Activated naive CD4-positive, alpha-beta T cell treated with anti-CD3 and anti-CD28 coated beads, Interleukin-2, amount 10 ng/mL, durations not matched to agents 7 days and 5 days (primary cell): Measurements from ENCODE around the gene ONECUT3.

Source experiments
- CTCF ChIA-PET: fragments of 350-600 bp; sonication (Branson Sonifier 250); formaldehyde crosslinking; loops from one replicate; lab custom pipeline; 2021; ENCODE audit warnings: antibody characterized with exemption; lab: Charles Lee
- DNase-seq: peaks from one replicate; pipeline ENCODE4 v3.0.0-alpha.2; 2020
- H3K27ac Mint-ChIP-seq: one replicate; pipeline ENCODE4 v1.8.0; 2021; ENCODE audit warnings: mild to moderate bottlenecking, moderate library complexity, mixed read lengths
- H3K27me3 Mint-ChIP-seq: one replicate; pipeline ENCODE4 v1.8.0; 2021; ENCODE audit warnings: mild to moderate bottlenecking, mixed read lengths
- H3K36me3 Mint-ChIP-seq: one replicate; pipeline ENCODE4 v1.8.0; 2021; ENCODE audit warnings: mixed read lengths
- H3K4me1 Mint-ChIP-seq: one replicate; pipeline ENCODE4 v1.8.0; 2021; ENCODE audit warnings: mixed read lengths
- H3K4me3 Mint-ChIP-seq: one replicate; pipeline ENCODE4 v1.8.0; 2021; ENCODE audit warnings: mild to moderate bottlenecking, moderate library complexity, mixed read lengths
- H3K9me3 Mint-ChIP-seq: one replicate; pipeline ENCODE4 v1.8.0; 2021; ENCODE audit warnings: mixed read lengths

Gene ONECUT3

DNA sequence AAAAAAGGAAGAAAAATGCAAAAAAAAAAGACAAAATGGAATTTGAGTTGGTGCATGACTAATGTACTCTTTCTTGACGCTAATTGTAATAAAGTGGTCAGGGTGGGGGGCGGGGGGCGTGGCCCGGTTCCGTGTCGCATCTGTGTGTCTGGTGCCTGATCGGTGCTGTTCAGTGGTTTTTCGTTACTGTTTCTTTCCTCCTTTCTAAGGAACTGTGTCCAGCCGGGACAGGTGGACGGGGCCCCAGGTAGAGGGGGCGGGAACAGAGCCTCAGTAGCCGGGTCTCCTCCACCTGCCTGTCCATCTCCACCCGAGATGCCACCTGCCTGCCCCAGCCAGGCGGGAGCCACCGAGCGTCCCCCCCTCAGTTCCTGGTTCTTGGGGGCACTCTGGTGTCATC lies 26.3 kb downstream of the ONECUT3 start:
- no peaks in the 10 kb centered on the region for H3K36me3 Mint-ChIP-seq
- H3K4me3 Mint-ChIP-seq, result no peak overlapping the region
- no peak overlapping the region for H3K27ac Mint-ChIP-seq
- CTCF ChIA-PET, result interaction anchor here (1.5 kb wide), 1 partner anchor 12 kb away, joined by 4 read pairs; no protein-coding TSS in a partner anchor
- H3K4me1 Mint-ChIP-seq, result no peaks in the 10 kb centered on the region
- H3K27me3 Mint-ChIP-seq, result peaks cover 97% of the 10 kb centered on the region
- DNase-seq, result no peak
- peaks cover 10% of the 10 kb centered on the region for H3K9me3 Mint-ChIP-seq

GRCh38 chr19:1780272-1780958 lies 27.1 kb downstream of the ONECUT3 start:
- CTCF ChIA-PET, result interaction anchor here (1.0 to 1.8 kb wide), 7 partner anchors 9 to 110 kb away, joined by 3 to 7 read pairs (median 6); no protein-coding TSS in a partner anchor
- Mint-ChIP-seq H3K27me3 (peaks cover 95% of the 10 kb centered on the region), H3K27ac (no peak overlapping the region), H3K4me3 (no peak overlapping the region), H3K36me3 (no peaks in the 10 kb centered on the region), H3K4me1 (no peaks in the 10 kb centered on the region), H3K9me3 (peaks cover 10% of the 10 kb centered on the region)
- DNase-seq, result no peak

DNA sequence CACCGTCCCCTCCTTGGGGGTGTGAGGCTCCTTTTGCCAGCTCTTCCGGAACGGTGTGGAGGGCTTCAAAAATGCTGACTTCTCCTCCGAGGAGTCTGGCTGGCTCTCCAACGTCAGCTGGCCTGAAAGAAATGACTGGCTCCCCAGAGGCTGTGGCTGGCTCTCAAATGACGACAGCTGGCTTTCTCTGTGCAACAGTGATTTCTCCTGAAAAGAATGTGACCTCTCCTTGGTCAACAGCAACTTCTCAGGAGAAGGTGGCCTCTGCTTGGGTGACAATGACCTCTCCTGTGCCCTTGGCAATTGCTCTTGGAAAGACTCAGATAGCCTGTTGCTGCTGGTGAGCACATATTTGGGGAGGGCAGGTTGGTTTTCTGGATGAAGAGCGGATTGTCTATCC lies 29.2 kb downstream of the ONECUT3 start:
- Mint-ChIP-seq H3K27me3 (peaks cover 93% of the 10 kb centered on the region), H3K9me3 (peaks cover 7% of the 10 kb centered on the region), H3K4me3 (no peak overlapping the region), H3K4me1 (no peaks in the 10 kb centered on the region), H3K27ac (no peak overlapping the region), H3K36me3 (no peaks in the 10 kb centered on the region)
- CTCF ChIA-PET, result interaction anchor here (1.0 to 1.8 kb wide), 4 partner anchors 11 to 43 kb away, joined by 3 to 7 read pairs (median 5); no protein-coding TSS in a partner anchor
- no peak for DNase-seq

DNA sequence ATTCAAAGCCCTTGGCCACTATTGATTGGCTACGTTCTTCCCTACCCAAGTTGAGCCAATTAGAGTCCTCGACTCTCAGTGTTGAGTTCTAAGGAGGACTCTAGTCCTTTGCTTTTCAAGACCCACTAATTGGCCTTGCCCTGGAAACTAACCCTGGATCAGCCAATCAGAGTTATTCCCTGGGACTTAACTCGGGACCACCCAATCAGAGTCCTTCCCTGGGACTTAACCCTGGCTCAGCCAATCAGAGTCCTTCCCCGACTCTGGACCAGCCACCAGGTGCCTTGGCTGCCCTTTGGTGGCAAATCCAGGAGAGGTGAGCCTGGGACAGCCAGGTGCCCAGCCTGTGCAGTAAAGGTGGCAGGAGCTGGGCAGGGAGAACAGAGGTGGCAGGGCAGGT lies 30.0 kb downstream of the ONECUT3 start:
- Mint-ChIP-seq H3K9me3 (peaks cover 7% of the 10 kb centered on the region), H3K27me3 (peaks cover 92% of the 10 kb centered on the region)
- DNase-seq, result no peak

GRCh38 chr19:1783874-1784273 lies 30.6 kb downstream of the ONECUT3 start:
- Mint-ChIP-seq H3K4me3 (no peak overlapping the region), H3K4me1 (no peaks in the 10 kb centered on the region), H3K27me3 (peaks cover 91% of the 10 kb centered on the region), H3K9me3 (peaks cover 7% of the 10 kb centered on the region), H3K27ac (no peak overlapping the region), H3K36me3 (no peaks in the 10 kb centered on the region)
- DNase-seq, result no peak
- CTCF ChIA-PET, result interaction anchor here (1.2 to 1.6 kb wide), 3 partner anchors 14 to 42 kb away, joined by 3 read pairs; no protein-coding TSS in a partner anchor

More for the DNA sequence above, 30.0 kb downstream of the ONECUT3 start:
- Mint-ChIP-seq H3K4me1 (no peaks in the 10 kb centered on the region), H3K27ac (no peak overlapping the region), H3K36me3 (no peaks in the 10 kb centered on the region), H3K4me3 (no peak overlapping the region)
- CTCF ChIA-PET, result interaction anchor here (1.2 to 1.6 kb wide), 2 partner anchors 22 to 43 kb away, joined by 3 read pairs; no protein-coding TSS in a partner anchor

DNA sequence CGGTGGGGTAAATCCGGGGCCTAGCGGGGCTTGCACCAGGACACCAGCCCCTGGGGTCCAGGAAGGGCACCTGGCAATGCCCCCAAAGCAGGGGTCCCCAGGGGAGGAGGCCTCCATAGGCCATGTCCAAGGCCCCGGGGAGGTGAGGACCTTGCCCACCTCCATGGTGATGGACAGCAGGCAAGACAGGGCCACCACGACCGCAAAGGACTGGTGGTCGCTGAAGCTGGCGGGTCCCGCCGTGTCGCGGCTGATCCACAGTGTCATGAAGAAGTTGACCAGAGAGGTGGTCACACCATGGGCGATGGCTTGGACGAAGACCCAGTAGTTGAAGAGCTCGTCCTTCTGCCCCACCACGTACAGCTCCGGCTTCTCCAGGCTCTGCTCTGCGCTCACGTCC lies 32.0 kb downstream of the ONECUT3 start:
- Mint-ChIP-seq H3K27me3 (peaks cover 78% of the 10 kb centered on the region), H3K4me1 (no peaks in the 10 kb centered on the region)

DNA sequence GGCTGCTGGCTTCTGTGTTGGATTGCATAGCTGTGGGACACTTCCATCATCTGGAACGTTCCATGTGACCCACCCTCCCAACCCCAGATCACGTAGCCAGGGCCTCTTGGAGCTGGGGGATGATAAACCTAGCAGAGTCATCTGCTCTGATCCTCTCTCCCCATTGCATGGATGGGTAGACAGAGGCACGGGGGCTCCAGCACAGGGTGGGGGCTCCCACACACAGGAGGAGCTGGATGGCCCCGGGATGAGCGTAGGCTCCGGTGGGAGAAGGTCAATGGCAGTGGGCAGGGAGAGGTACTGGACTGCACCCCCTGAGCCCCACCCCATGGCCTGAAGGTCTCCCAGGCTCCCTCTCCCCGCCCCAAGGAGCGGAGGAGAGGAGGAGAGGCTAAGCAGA lies 33.4 kb downstream of the ONECUT3 start:
- Mint-ChIP-seq H3K36me3 (no peaks in the 10 kb centered on the region), H3K4me3 (no peak overlapping the region), H3K27ac (no peak overlapping the region), H3K4me1 (no peaks in the 10 kb centered on the region), H3K9me3 (peaks cover 2% of the 10 kb centered on the region), H3K27me3 (peaks cover 75% of the 10 kb centered on the region)
- DNase-seq, result no peak
- CTCF ChIA-PET, result interaction anchor here (1.4 kb wide), 1 partner anchor 40 kb away, joined by 5 read pairs; no protein-coding TSS in a partner anchor

More for the DNA sequence above, 32.0 kb downstream of the ONECUT3 start:
- CTCF ChIA-PET, result no interaction called here
- no peak for DNase-seq
- H3K4me3 Mint-ChIP-seq, result no peak overlapping the region
- H3K27ac Mint-ChIP-seq, result no peak overlapping the region
- H3K9me3 Mint-ChIP-seq, result peaks cover 7% of the 10 kb centered on the region
- H3K36me3 Mint-ChIP-seq, result no peaks in the 10 kb centered on the region

DNA sequence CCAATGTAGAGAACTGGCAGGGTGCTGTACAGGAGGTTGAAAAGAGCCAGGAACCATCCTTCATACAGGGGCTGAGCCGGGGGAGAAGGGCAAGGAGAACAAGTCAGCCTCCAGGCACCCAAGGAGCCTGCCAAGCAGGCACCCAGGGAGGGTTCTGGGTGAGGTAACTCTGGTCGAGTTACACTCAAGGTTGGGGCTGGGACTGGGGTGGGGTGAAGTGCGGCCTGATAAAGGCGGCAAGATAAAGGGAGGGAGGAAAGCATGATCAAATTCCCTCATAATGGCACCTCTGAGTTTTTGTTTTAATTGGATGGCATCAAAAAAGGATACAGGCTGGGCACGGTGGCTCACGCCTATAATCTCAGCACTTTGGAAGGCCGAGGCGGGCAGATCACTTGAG lies 33.8 kb downstream of the ONECUT3 start:
- Mint-ChIP-seq H3K36me3 (no peaks in the 10 kb centered on the region), H3K4me1 (no peaks in the 10 kb centered on the region), H3K4me3 (no peak overlapping the region), H3K27me3 (peaks cover 75% of the 10 kb centered on the region), H3K27ac (no peak overlapping the region), H3K9me3 (no peaks in the 10 kb centered on the region)
- CTCF ChIA-PET, result interaction anchor here (1.4 to 1.7 kb wide), 2 partner anchors 39 to 198 kb away, joined by 4 to 5 read pairs; no protein-coding TSS in a partner anchor
- DNase-seq, result no peak

DNA sequence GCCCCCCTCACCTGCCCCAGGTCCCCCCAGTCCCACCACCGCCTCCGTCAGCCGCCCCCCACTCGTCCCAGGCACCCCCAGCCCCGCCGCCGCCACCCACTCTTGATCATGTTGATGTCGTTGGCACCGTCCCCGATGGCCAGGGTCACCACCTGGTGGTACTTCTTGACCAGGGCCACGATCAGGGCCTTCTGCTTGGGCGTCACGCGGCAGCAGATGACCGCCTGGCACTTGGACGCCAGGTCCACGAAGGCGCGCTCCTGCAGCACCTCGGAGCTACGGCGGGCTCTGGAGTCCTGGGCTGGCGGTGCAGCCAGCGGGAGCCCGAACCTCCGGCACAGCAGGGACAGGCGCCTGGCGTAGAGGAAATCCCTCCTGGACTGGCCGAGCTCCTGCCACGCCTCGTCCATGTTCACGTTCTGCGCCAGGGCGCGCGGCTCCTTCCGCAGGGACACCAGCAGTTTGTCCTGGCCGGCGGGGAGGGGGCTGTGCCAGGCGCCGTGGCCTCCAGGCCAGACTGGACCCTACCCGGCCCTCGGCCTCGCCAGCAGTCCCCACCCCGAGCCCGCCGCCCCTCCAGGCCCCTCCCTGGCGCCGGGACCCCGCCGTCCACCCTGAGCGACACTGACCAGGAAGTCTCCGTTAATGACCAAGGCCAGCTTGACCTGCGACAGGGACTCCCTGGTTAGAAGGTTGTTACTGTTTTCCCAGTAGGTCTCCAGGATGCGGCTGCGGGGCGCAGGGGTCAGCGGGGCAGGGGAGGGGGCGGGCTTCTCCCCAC lies 36.1 kb downstream of the ONECUT3 start:
- H3K27ac Mint-ChIP-seq, result no peak overlapping the region
- H3K4me3 Mint-ChIP-seq, result no peak overlapping the region

DNA sequence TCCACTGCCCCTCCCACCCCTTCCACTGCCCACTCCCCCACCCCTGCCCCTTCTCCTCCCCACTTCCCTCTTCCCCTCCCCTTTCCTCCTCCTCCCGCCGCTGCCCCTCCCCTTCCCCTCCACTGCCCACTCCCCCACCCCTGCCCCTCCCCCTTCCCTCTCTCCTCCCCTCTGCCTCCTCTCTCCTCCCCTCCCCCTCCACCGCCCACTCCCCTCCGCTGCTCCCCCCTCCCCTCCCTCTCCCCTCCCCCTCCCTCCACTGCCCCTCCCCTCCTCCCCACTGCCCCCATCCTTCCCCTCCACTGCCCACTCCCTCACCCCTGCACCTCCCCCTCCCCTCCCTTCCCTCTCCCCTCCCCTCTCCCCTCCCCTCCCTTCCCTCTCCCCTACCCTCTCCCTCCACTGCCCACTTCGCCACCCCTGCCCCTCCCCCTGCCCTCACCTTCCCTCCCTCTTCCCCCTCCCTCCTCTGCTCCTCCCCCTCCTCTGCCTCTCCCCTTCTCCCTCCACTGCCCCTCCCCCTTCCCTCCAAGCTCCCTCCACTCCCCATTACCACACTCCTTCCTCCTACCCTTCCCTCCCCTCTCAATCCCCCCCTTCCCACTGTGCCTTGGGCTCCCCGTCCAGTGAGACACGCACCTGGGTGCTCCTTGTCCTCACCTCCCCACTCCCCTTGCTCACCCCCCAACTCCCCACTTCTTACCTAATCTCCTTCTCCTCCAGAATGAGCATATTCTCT lies 36.9 kb downstream of the ONECUT3 start:
- no peaks in the 10 kb centered on the region for H3K36me3 Mint-ChIP-seq
- peaks cover 68% of the 10 kb centered on the region for H3K27me3 Mint-ChIP-seq
- no peak for DNase-seq
- H3K27ac Mint-ChIP-seq, result no peak overlapping the region
- no peak overlapping the region for H3K4me3 Mint-ChIP-seq
- H3K4me1 Mint-ChIP-seq, result peaks cover 3% of the 10 kb centered on the region
- CTCF ChIA-PET, result no interaction called here
- H3K9me3 Mint-ChIP-seq, result no peaks in the 10 kb centered on the region

More for the DNA sequence above, 36.1 kb downstream of the ONECUT3 start:
- H3K36me3 Mint-ChIP-seq, result no peaks in the 10 kb centered on the region
- CTCF ChIA-PET, result interaction anchor here (1.8 kb wide), 1 partner anchor 37 kb away, joined by 5 read pairs; no protein-coding TSS in a partner anchor
- H3K27me3 Mint-ChIP-seq, result peaks cover 66% of the 10 kb centered on the region
- no peak for DNase-seq
- no peaks in the 10 kb centered on the region for H3K9me3 Mint-ChIP-seq
- H3K4me1 Mint-ChIP-seq, result peaks cover under 1% of the 10 kb centered on the region

DNA sequence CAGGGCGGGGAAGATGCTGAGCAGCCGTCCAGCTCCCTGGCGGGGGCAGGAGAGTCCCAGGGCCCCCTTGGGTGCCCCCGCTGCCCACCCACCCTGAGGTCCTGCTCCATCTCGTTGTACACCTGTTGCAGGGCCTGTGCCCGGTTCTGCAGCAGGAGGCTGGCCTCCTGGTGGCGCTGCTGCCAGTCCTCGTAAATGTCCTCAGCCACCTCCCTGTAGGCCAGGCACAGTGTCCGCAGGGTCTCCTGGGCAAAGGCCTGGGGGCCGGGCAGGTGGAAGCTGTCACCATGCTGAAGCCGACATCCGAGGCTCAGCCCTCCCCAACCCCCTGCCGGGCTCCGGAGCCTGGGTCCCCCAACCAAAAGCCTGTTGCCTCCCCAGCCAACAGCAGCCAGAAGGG lies 38.6 kb downstream of the ONECUT3 start:
- CTCF ChIA-PET, result interaction anchor here (2.2 kb wide), 1 partner anchor 119 kb away, joined by 6 read pairs; no protein-coding TSS in a partner anchor
- peaks cover 71% of the 10 kb centered on the region for H3K27me3 Mint-ChIP-seq

GRCh38 chr19:1794424-1795172 lies 41.3 kb downstream of the ONECUT3 start:
- H3K36me3 Mint-ChIP-seq, result no peaks in the 10 kb centered on the region
- peaks cover 8% of the 10 kb centered on the region for H3K4me1 Mint-ChIP-seq
- peaks cover 53% of the 10 kb centered on the region for H3K27me3 Mint-ChIP-seq
- no peak for DNase-seq
- CTCF ChIA-PET, result interaction anchor here (1.0 to 1.6 kb wide), 5 partner anchors 13 to 122 kb away, joined by 3 to 6 read pairs (median 4); no protein-coding TSS in a partner anchor
- H3K9me3 Mint-ChIP-seq, result no peaks in the 10 kb centered on the region
- H3K27ac Mint-ChIP-seq, result no peak overlapping the region
- H3K4me3 Mint-ChIP-seq, result no peak overlapping the region

More for the DNA sequence above, 38.6 kb downstream of the ONECUT3 start:
- H3K36me3 Mint-ChIP-seq, result no peaks in the 10 kb centered on the region
- no peaks in the 10 kb centered on the region for H3K9me3 Mint-ChIP-seq
- DNase-seq, result no peak
- no peak overlapping the region for H3K27ac Mint-ChIP-seq
- H3K4me1 Mint-ChIP-seq, result peaks cover 8% of the 10 kb centered on the region
- H3K4me3 Mint-ChIP-seq, result no peak overlapping the region
